T-helper 1 cell treated with Interleukin-12 subunit alpha and Interleukin-12 subunit beta and Interleukin-4 antibody, amounts not matched to agents 30 ng/mL and 1 ng/mL, for 36 hours (primary cell): Measurements from ENCODE around the gene ZNF668. TPM values are rescaled to one million over a fixed set of nuclear protein-coding genes. Genes with fewer than 3 reads are reported as not detected.
"Not testable (repeated sequence)": the region's sequence is repeated elsewhere in the genome, so short reads cannot be mapped to it uniquely, and the experiment has no call there.

ENCODE experiments used
- intact Hi-C: fragments of 100-400 bp; cut with micrococcal nuclease; formaldehyde crosslinking; loops from one replicate; pipeline ENCODE4 v1.15.1; 2024
- total RNA-seq: library from RNA; stranded (reverse); gene quantifications from 2 replicates; pipeline ENCODE4 v1.2.3, GENCODE V29; 2022

The ZNF668 gene
- total RNA-seq, 1 donor from 2014 or later: 15.5 TPM

- intact Hi-C loops: not testable (repeated sequence)
These were observed 56.3 kb downstream of the ZNF668 start for GRCh38 chr16:31017756-31018155.

GRCh38 chr16:31016018-31016417 lies 58.0 kb downstream of the ZNF668 start:
- intact Hi-C loops: no loop called here

- intact Hi-C loops: not testable (repeated sequence)
These were observed 60.7 kb downstream of the ZNF668 start for GRCh38 chr16:31013292-31013691.

GRCh38 chr16:31011815-31012214 lies 62.2 kb downstream of the ZNF668 start:
- intact Hi-C loops: not testable (repeated sequence)

Other genes with a start within 250 kb of the ZNF668 start
- gene BCL7C, start 180.2 kb downstream of the ZNF668 start, total RNA-seq: 26.3 and 26.7 TPM in 2 replicates
- gene CTF1, start 177.6 kb downstream of the ZNF668 start, total RNA-seq: 0.12 and 0.39 TPM in 2 replicates
- gene FBXL19, start 150.7 kb downstream of the ZNF668 start, total RNA-seq: 24.8 and 28.5 TPM in 2 replicates
- 22.3 and 23.0 TPM in 2 replicates for gene ORAI3, start 125.2 kb downstream of the ZNF668 start, total RNA-seq
- gene SETD1A, start 116.5 kb downstream of the ZNF668 start, total RNA-seq: 25.9 and 27.8 TPM in 2 replicates
- gene HSD3B7, start 89.0 kb downstream of the ZNF668 start, total RNA-seq: 9.0 and 10.6 TPM in 2 replicates
- gene STX1B, start 63.6 kb downstream of the ZNF668 start, total RNA-seq: 1.5 and 1.6 TPM in 2 replicates
- 93.7 and 102 TPM in 2 replicates for gene STX4, start 40.7 kb downstream of the ZNF668 start, total RNA-seq
- gene ZNF646, start 182 bp upstream of the ZNF668 start, total RNA-seq: 31.3 and 33.0 TPM in 2 replicates
- gene PRSS53, start 14.7 kb upstream of the ZNF668 start, total RNA-seq: 4.1 and 5.5 TPM in 2 replicates
- 61.1 and 63.1 TPM in 2 replicates for gene VKORC1, start 20.6 kb upstream of the ZNF668 start, total RNA-seq
- gene BCKDK, start 34.1 kb upstream of the ZNF668 start, total RNA-seq: 24.6 and 25.4 TPM in 2 replicates
- 53.5 and 55.4 TPM in 2 replicates for gene KAT8, start 43.4 kb upstream of the ZNF668 start, total RNA-seq
- not detected in 2 replicates for gene PRSS8, start 61.5 kb upstream of the ZNF668 start, total RNA-seq
- 1.1 and 2.1 TPM in 2 replicates for gene PRSS36, start 75.8 kb upstream of the ZNF668 start, total RNA-seq
- gene FUS, start 105.9 kb upstream of the ZNF668 start, total RNA-seq: 718 and 732 TPM in 2 replicates
- 96.1 and 98.3 TPM in 2 replicates for gene PYCARD, start 128.5 kb upstream of the ZNF668 start, total RNA-seq
- gene TRIM72, start 139.9 kb upstream of the ZNF668 start, total RNA-seq: 0.12 TPM in 1 of 2 replicates, not detected in the other
- gene PYDC1, start 142.9 kb upstream of the ZNF668 start, total RNA-seq: not detected in 2 replicates
- 88.2 and 91.3 TPM in 2 replicates for gene ITGAM, start 185.7 kb upstream of the ZNF668 start, total RNA-seq